K562 (cell line): Measurements from ENCODE around the gene CAMSAP2. TPM values are rescaled to one million over a fixed set of nuclear protein-coding genes. Genes with fewer than 3 reads are reported as not detected.

ENCODE experiments used
- ATF4 ChIP-seq: fragments of 450-650 bp; formaldehyde crosslinking; IDR thresholded peaks from 2 replicates; pipeline ENCODE4 v1.4.0; 2022; ENCODE audit warnings: mild to moderate bottlenecking, moderate library complexity
- BMI1 ChIP-seq: fragments of 150-350 bp; IDR thresholded peaks from 2 replicates; pipeline ENCODE4 v1.6.1; 2014; ENCODE audit warnings: low read length
- CREB3L1 ChIP-seq: fragments of 450-650 bp; IDR thresholded peaks from 2 replicates; pipeline ENCODE4 v1.6.1; 2014; ENCODE audit warnings: low read depth, mild to moderate bottlenecking, moderate library complexity, borderline replicate concordance
- DDX20 ChIP-seq: fragments of 450-650 bp; IDR thresholded peaks from 2 replicates; pipeline ENCODE4 v1.6.1; 2016; ENCODE audit warnings: missing genetic modification characterization, low read depth, mild to moderate bottlenecking, missing compliant biosample characterization, moderate library complexity
- ELF1 ChIP-seq: fragments of 200-800 bp; sonication (Bioruptor generic); IDR thresholded peaks from 2 replicates; pipeline ENCODE4 v1.6.1; 2016; ENCODE audit warnings: missing genetic modification characterization, missing compliant biosample characterization
- ETV5 ChIP-seq: sonication (generic); formaldehyde crosslinking; IDR thresholded peaks from 2 replicates; pipeline ENCODE4 v1.4.0; 2020; ENCODE audit warnings: low read depth, mild to moderate bottlenecking, missing genetic modification reagents
- MEF2D ChIP-seq: conservative IDR thresholded peaks from 2 replicates; pipeline ENCODE4 v1.6.1; 2016; ENCODE audit warnings: low read depth, missing genetic modification characterization, missing compliant biosample characterization
- MTF1 ChIP-seq: fragments of 250-450 bp; sonication (Bioruptor Pico); IDR thresholded peaks from 2 replicates; pipeline ENCODE4 v1.9.0; 2021; ENCODE audit warnings: moderate library complexity, mild to moderate bottlenecking, inconsistent platforms, borderline replicate concordance
- PHF8 ChIP-seq: fragments of 200-600 bp; sonication (generic); IDR thresholded peaks from 2 replicates; pipeline ENCODE4 v1.6.1; 2012; ENCODE audit warnings: mixed run types, mild to moderate bottlenecking, inconsistent platforms, low read length, moderate library complexity, borderline replicate concordance
- SMARCA4 ChIP-seq: fragments of 450-650 bp; IDR thresholded peaks from 2 replicates; pipeline ENCODE4 v1.6.1; 2016
- TFAP4 ChIP-seq: sonication (generic); formaldehyde crosslinking; IDR thresholded peaks from 2 replicates; pipeline ENCODE4 v1.8.0; 2022; ENCODE audit warnings: missing genetic modification reagents, mild to moderate bottlenecking, moderate library complexity, borderline replicate concordance
- ZC3H8 ChIP-seq: fragments of 450-650 bp; IDR thresholded peaks from 2 replicates; pipeline ENCODE4 v1.6.1; 2017
- ZFPM2 ChIP-seq: fragments of 250-450 bp; sonication (Bioruptor Pico); IDR thresholded peaks from 2 replicates; pipeline ENCODE4 v1.5.1; 2022; ENCODE audit warnings: mild to moderate bottlenecking
- ZNF175 ChIP-seq: fragments of 200-800 bp; sonication (Bioruptor generic); IDR thresholded peaks from 2 replicates; pipeline ENCODE4 v1.6.1; 2016; ENCODE audit warnings: low read depth, mild to moderate bottlenecking, missing genetic modification characterization, missing compliant biosample characterization
- ZNF561 ChIP-seq: fragments of 450-650 bp; formaldehyde crosslinking; conservative IDR thresholded peaks from 2 replicates; pipeline ENCODE4 v1.4.0; 2020; ENCODE audit warnings: mild to moderate bottlenecking, moderate library complexity
- polyA plus RNA-seq, 8 experiments: library from polyadenylated mRNA; depleted of rRNA in 4 of 8; stranded (reverse) in 5 of 8; unstranded in 3 of 8; fragments of >200 nt; fragmentation: Nextera tagmentation in 2 of 8; fragmentation: Illumina TruSeq in 1 of 8; extraction: Ambion mirVana in 2 of 8; extraction: Trizol in 1 of 8; gene quantifications; 2 replicates each; pipeline versions ENCODE4 v1.2.1 to v1.2.3, GENCODE V29; 2011 to 2014; ENCODE audit warnings: inconsistent platforms in 1 of 8, missing spikeins in 1 of 8
- total RNA-seq, 7 experiments: library from RNA; depleted of rRNA in 6 of 7; stranded (reverse); fragments of >200 nt in 6 of 7; fragmentation: Illumina TruSeq in 2 of 7; extraction: Trizol in 2 of 7; gene quantifications; 2 replicates each; pipeline versions ENCODE4 v1.2.1 to v1.2.3, GENCODE V29; 2011 to 2021; ENCODE audit warnings: low replicate concordance in 1 of 7
- TF ChIP-seq, protein P1 (sequence below): fragments of 450-650 bp; IDR thresholded peaks from 2 replicates; pipeline ENCODE4 v1.6.1; 2017; ENCODE audit warnings: mild to moderate bottlenecking, moderate library complexity
- TF ChIP-seq, protein P2 (sequence below): fragments of 200-400 bp; formaldehyde crosslinking; IDR thresholded peaks from 2 replicates; pipeline ENCODE4 v1.6.1; 2017; ENCODE audit warnings: mild to moderate bottlenecking, low read depth, low read length, moderate library complexity
- TF ChIP-seq, protein P3 (sequence below), 2 experiments: fragments of 200-800 bp in 1 of 2; sonication (Bioruptor generic) in 1 of 2; sonication (generic) in 1 of 2; formaldehyde crosslinking in 1 of 2; IDR thresholded peaks in 1 of 2; conservative IDR thresholded peaks in 1 of 2; 2 replicates each; pipeline versions ENCODE4 v1.5.0 to v1.6.1; 2016 to 2020; ENCODE audit warnings: missing compliant biosample characterization in 1 of 2, missing genetic modification characterization in 1 of 2, missing genetic modification reagents in 1 of 2

CAMSAP2 gene
- total and polyA plus RNA-seq, 9 of the 15 experiments (the other 6 are each of a cell fraction or from before 2014, with no cell fraction given), result 1.4 to 7.5 (median 2.7) TPM

DNA sequence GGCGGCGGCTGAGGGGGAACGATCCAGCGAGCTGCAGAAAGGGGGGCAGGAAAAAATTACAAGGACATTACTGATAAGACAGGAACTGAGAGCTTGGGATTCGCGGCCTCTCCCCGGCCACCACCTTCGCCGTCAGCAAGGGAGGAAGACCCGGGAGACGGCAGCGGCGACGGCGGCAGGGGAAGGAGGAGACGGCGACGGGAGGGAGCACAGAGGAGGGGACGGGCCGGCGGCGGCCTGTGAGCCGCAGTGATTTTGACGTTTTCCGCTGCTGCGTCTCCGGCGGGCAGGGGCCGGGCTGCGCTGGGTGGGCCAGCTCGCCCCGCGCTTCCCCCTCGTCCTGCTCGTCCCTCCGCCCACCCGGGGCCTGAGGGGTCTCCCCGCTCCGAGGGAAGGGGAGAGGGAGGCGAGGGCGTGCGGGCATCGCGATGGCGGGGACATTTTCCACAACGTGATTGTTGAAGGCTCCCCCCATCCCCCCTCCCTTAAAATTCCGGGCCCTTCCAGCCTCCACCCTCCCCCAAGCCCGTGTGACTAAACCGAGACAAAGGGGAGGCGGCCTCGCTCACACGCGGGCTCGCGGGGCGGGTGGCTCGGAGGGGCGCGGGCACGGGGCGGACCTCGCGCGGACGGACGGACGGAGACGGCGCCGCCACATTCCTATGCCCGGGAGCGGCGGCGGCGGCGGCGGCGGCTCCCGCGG, 407 bp downstream of the CAMSAP2 start (continued):
- TF ChIP-seq ZC3H8 (no peak), MTF1 (CRISPR knock-in tag) (no peak), PHF8 (peak; percentile 68; the same call in 1 of the 2 replicates), ATF4 (CRISPR knock-in tag) (peak; percentile 27; the same call in 1 of the 2 replicates), SMARCA4 (no peak), BMI1 (no peak), CREB3L1 (no peak), DDX20 (tag) (no peak), ZNF561 (no peak), MEF2D (tag) (no peak), ETV5 (no peak; the same call in 1 of the 2 replicates), ZNF175 (0 out of 2 replicates have a peak, but pooled peaks have one; percentile 34), ZFPM2 (CRISPR knock-in tag) (no peak), ELF1 (tag) (no peak), TFAP4 (peak; percentile 80)
- TF ChIP-seq, protein P1, sequence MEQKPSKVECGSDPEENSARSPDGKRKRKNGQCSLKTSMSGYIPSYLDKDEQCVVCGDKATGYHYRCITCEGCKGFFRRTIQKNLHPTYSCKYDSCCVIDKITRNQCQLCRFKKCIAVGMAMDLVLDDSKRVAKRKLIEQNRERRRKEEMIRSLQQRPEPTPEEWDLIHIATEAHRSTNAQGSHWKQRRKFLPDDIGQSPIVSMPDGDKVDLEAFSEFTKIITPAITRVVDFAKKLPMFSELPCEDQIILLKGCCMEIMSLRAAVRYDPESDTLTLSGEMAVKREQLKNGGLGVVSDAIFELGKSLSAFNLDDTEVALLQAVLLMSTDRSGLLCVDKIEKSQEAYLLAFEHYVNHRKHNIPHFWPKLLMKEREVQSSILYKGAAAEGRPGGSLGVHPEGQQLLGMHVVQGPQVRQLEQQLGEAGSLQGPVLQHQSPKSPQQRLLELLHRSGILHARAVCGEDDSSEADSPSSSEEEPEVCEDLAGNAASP, result no peak
- TF ChIP-seq, protein P2, sequence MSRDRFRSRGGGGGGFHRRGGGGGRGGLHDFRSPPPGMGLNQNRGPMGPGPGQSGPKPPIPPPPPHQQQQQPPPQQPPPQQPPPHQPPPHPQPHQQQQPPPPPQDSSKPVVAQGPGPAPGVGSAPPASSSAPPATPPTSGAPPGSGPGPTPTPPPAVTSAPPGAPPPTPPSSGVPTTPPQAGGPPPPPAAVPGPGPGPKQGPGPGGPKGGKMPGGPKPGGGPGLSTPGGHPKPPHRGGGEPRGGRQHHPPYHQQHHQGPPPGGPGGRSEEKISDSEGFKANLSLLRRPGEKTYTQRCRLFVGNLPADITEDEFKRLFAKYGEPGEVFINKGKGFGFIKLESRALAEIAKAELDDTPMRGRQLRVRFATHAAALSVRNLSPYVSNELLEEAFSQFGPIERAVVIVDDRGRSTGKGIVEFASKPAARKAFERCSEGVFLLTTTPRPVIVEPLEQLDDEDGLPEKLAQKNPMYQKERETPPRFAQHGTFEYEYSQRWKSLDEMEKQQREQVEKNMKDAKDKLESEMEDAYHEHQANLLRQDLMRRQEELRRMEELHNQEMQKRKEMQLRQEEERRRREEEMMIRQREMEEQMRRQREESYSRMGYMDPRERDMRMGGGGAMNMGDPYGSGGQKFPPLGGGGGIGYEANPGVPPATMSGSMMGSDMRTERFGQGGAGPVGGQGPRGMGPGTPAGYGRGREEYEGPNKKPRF, result no peak
- TF ChIP-seq, protein P3, sequence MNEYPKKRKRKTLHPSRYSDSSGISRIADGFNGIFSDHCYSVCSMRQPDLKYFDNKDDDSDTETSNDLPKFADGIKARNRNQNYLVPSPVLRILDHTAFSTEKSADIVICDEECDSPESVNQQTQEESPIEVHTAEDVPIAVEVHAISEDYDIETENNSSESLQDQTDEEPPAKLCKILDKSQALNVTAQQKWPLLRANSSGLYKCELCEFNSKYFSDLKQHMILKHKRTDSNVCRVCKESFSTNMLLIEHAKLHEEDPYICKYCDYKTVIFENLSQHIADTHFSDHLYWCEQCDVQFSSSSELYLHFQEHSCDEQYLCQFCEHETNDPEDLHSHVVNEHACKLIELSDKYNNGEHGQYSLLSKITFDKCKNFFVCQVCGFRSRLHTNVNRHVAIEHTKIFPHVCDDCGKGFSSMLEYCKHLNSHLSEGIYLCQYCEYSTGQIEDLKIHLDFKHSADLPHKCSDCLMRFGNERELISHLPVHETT (CRISPR knock-in tag; conservative IDR thresholded peaks at IDR 0.05 in 1 of 2, IDR thresholded peaks at IDR 0.05 in 1 of 2), result no peak
